ENCODE results near the gene RIMBP3C. TPM values are rescaled to one million over a fixed set of nuclear protein-coding genes. Genes with fewer than 3 reads are reported as not detected.
"Not testable (repeated sequence)": the region's sequence is repeated elsewhere in the genome, so short reads cannot be mapped to it uniquely, and the experiment has no call there.

RIMBP3C gene
- under 1 TPM in 1 of 2 donors, not detected in 1; 0.04 TPM for total RNA-seq

- not testable (repeated sequence) for DNase-seq (ENCODE audit: low spot score); H3K27me3 ChIP-seq; H3K4me3 ChIP-seq; H3K4me1 ChIP-seq; H3K36me3 ChIP-seq; H3K9me3 ChIP-seq; H3K27ac ChIP-seq
Observed at GRCh38 chr22:21551361-21551760, at the start of gene RIMBP3C. Gene RIMBP3C, minus strand, starts transcription at chr22:21551461. Its CDS starts 485 bp downstream, at chr22:21550976.

- peaks cover 0 to 22% of the 10 kb centered on the region in 2 donors for H3K4me1 ChIP-seq
- DNase-seq (ENCODE audit: low spot score): no peak
- H3K36me3 ChIP-seq: peaks cover 19% of the 10 kb centered on the region
- H3K4me3 ChIP-seq: no peak overlapping the region
- H3K9me3 ChIP-seq: no peaks in the 10 kb centered on the region
- no peaks in the 10 kb centered on the region for H3K27me3 ChIP-seq
- H3K27ac ChIP-seq: no peak overlapping the region
- no peak for TF ChIP-seq CTCF (IDR thresholded peaks at IDR 0.05)
Observed at GRCh38 chr22:21599053-21599893, 48.0 kb upstream of the RIMBP3C start.

- Histone ChIP-seq H3K36me3 (peaks cover 26% of the 10 kb centered on the region), H3K4me1 (peaks cover 0 to 32% of the 10 kb centered on the region in 2 donors), H3K4me3 (no peak overlapping the region), H3K9me3 (no peaks in the 10 kb centered on the region), H3K27ac (no peak overlapping the region), H3K27me3 (no peaks in the 10 kb centered on the region)
- no peak for TF ChIP-seq CTCF (IDR thresholded peaks at IDR 0.05)
- no peak for DNase-seq (ENCODE audit: low spot score)
Observed at GRCh38 chr22:21598302-21598701, 47.0 kb upstream of the RIMBP3C start.

- not testable (repeated sequence) for H3K4me3 ChIP-seq; H3K27me3 ChIP-seq; H3K27ac ChIP-seq; H3K9me3 ChIP-seq; DNase-seq (ENCODE audit: low spot score)
- H3K36me3 ChIP-seq: peaks cover 32% of the 10 kb centered on the region
- peaks cover 0 to 41% of the 10 kb centered on the region in 2 donors for H3K4me1 ChIP-seq
Observed at GRCh38 chr22:21596356-21597135, 45.3 kb upstream of the RIMBP3C start.

- DNase-seq (ENCODE audit: low spot score): no peak
Observed at GRCh38 chr22:21594865-21595452, 43.7 kb upstream of the RIMBP3C start.

More at GRCh38 chr22:21594865-21595452, 43.7 kb upstream of the RIMBP3C start:
- H3K27ac ChIP-seq: peak overlapping the region in 1 of 2 donors; percentile 45
- H3K4me3 ChIP-seq: no peak overlapping the region
- H3K9me3 ChIP-seq: no peaks in the 10 kb centered on the region
- TF ChIP-seq CTCF (IDR thresholded peaks at IDR 0.05): no peak
- H3K4me1 ChIP-seq: peaks cover 0 to 56% of the 10 kb centered on the region in 2 donors
- H3K36me3 ChIP-seq: peaks cover 32% of the 10 kb centered on the region
- no peaks in the 10 kb centered on the region for H3K27me3 ChIP-seq
